BLaER1 (cell line): ENCODE data around the gene XIRP2.
"Not testable (repeated sequence)": the region's sequence is repeated elsewhere in the genome, so short reads cannot be mapped to it uniquely, and the experiment has no call there.

Experiments
- H3K27ac ChIP-seq: shearing (Covaris generic); formaldehyde crosslinking; 2 replicates; pipeline ENCODE4 v1.8.1; 2022
- H3K27me3 ChIP-seq: shearing (Covaris generic); formaldehyde crosslinking; 2 replicates; pipeline ENCODE4 v1.8.1; 2022
- H3K36me3 ChIP-seq: shearing (Covaris generic); formaldehyde crosslinking; 2 replicates; pipeline ENCODE4 v1.8.1; 2022
- H3K4me1 ChIP-seq: shearing (Covaris generic); formaldehyde crosslinking; 2 replicates; pipeline ENCODE4 v1.8.1; 2022
- H3K4me2 ChIP-seq: shearing (Covaris generic); formaldehyde crosslinking; 2 replicates; pipeline ENCODE4 v1.8.1; 2022
- H3K4me3 ChIP-seq: shearing (Covaris generic); formaldehyde crosslinking; 2 replicates; pipeline ENCODE4 v1.8.1; 2022
- H3K9ac ChIP-seq: shearing (Covaris generic); formaldehyde crosslinking; 2 replicates; pipeline ENCODE4 v1.8.1; 2022
- H3K9me3 ChIP-seq: shearing (Covaris generic); formaldehyde crosslinking; 2 replicates; pipeline ENCODE4 v1.8.1; 2022
- H4K20me1 ChIP-seq: shearing (Covaris generic); formaldehyde crosslinking; 2 replicates; pipeline ENCODE4 v1.8.1; 2022
- Cebpa-rat ChIP-seq: shearing (Covaris generic); IDR thresholded peaks from 2 replicates; pipeline ENCODE4 v1.8.1; 2022

XIRP2 gene

GRCh38 chr2:167212014-167212648 is 323.9 kb downstream of the XIRP2 start:
- H4K20me1 ChIP-seq = no peaks in the 10 kb centered on the region
- H3K4me3 ChIP-seq = no peak overlapping the region
- no peak for TF ChIP-seq Cebpa-rat
- no peak overlapping the region for H3K9ac ChIP-seq
- no peaks in the 10 kb centered on the region for H3K4me1 ChIP-seq
- no peak overlapping the region for H3K4me2 ChIP-seq
- H3K27ac ChIP-seq = no peak overlapping the region
- H3K9me3 ChIP-seq = no peaks in the 10 kb centered on the region
- H3K36me3 ChIP-seq = no peaks in the 10 kb centered on the region
- no peaks in the 10 kb centered on the region for H3K27me3 ChIP-seq

GRCh38 chr2:167215595-167215994 is 327.3 kb downstream of the XIRP2 start:
- Histone ChIP-seq H3K36me3 (no peaks in the 10 kb centered on the region), H3K27ac (no peak overlapping the region), H4K20me1 (no peaks in the 10 kb centered on the region), H3K4me1 (no peaks in the 10 kb centered on the region), H3K4me3 (no peak overlapping the region), H3K9ac (no peak overlapping the region), H3K27me3 (no peaks in the 10 kb centered on the region), H3K9me3 (no peaks in the 10 kb centered on the region), H3K4me2 (no peak overlapping the region)
- TF ChIP-seq Cebpa-rat = no peak

- no peak overlapping the region for H3K4me3 ChIP-seq
- H4K20me1 ChIP-seq = no peaks in the 10 kb centered on the region
- no peaks in the 10 kb centered on the region for H3K36me3 ChIP-seq
- H3K9ac ChIP-seq = no peak overlapping the region
- TF ChIP-seq Cebpa-rat = no peak
- H3K27ac ChIP-seq = no peak overlapping the region
- H3K27me3 ChIP-seq = no peaks in the 10 kb centered on the region
- no peaks in the 10 kb centered on the region for H3K4me1 ChIP-seq
- H3K4me2 ChIP-seq = no peak overlapping the region
- no peaks in the 10 kb centered on the region for H3K9me3 ChIP-seq
Observed at GRCh38 chr2:167237478-167237877, 349.2 kb downstream of the XIRP2 start.

GRCh38 chr2:167240671-167241070 is 352.4 kb downstream of the XIRP2 start:
- H3K27me3 ChIP-seq = no peaks in the 10 kb centered on the region
- H3K36me3 ChIP-seq = no peaks in the 10 kb centered on the region
- H3K4me1 ChIP-seq = no peaks in the 10 kb centered on the region
- no peaks in the 10 kb centered on the region for H4K20me1 ChIP-seq
- TF ChIP-seq Cebpa-rat = no peak
- H3K9ac ChIP-seq = no peak overlapping the region
- H3K4me2 ChIP-seq = no peak overlapping the region
- H3K4me3 ChIP-seq = no peak overlapping the region
- H3K9me3 ChIP-seq = no peaks in the 10 kb centered on the region
- H3K27ac ChIP-seq = no peak overlapping the region

DNA sequence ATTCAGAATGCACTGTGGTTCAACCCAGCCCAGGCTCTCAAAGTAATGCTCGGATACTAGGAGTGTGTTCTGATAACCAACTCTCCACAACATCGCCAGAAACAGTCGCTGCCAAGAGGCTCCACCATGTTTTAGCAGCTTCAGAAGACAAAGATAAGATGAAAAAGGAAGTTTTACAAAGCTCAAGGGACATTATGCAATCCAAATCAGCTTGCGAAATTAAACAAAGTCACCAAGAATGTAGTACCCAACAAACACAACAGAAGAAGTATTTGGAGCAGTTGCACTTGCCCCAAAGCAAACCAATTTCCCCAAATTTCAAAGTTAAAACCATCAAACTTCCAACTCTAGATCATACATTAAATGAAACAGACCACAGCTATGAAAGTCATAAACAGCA is 360.9 kb downstream of the XIRP2 start:
- no peak for TF ChIP-seq Cebpa-rat
- Histone ChIP-seq H3K9ac (no peak overlapping the region), H3K4me2 (no peak overlapping the region), H3K4me3 (no peak overlapping the region), H3K27me3 (no peaks in the 10 kb centered on the region), H3K4me1 (no peaks in the 10 kb centered on the region), H3K27ac (no peak overlapping the region), H4K20me1 (no peaks in the 10 kb centered on the region), H3K36me3 (no peaks in the 10 kb centered on the region), H3K9me3 (no peaks in the 10 kb centered on the region)

DNA sequence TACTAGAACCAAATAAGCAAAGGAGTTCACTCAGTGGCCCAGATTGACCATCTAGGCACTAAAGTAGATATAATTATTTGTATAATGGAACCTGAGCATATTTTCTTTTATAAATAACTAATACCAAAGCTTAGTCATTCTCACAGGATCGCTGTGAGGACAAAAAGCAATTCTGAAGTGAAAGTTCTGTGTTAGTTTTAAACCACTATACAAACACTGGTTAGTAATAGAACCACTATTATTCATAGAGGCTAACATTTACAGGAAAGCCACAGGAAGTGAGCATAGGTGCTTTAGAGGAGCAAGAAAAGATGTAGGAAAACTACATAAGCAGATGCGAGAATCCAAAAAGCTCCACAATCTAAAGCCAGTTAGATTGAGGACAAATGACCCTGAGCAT is 364.7 kb downstream of the XIRP2 start:
- no peaks in the 10 kb centered on the region for H4K20me1 ChIP-seq
- H3K4me2 ChIP-seq = no peak overlapping the region
- no peak for TF ChIP-seq Cebpa-rat
- H3K36me3 ChIP-seq = no peaks in the 10 kb centered on the region
- no peaks in the 10 kb centered on the region for H3K27me3 ChIP-seq
- H3K9ac ChIP-seq = no peak overlapping the region
- no peaks in the 10 kb centered on the region for H3K9me3 ChIP-seq
- H3K27ac ChIP-seq = no peak overlapping the region
- no peaks in the 10 kb centered on the region for H3K4me1 ChIP-seq
- no peak overlapping the region for H3K4me3 ChIP-seq

- Histone ChIP-seq H3K9ac (no peak overlapping the region), H3K4me2 (no peak overlapping the region), H3K4me3 (no peak overlapping the region), H3K36me3 (no peaks in the 10 kb centered on the region), H3K27ac (no peak overlapping the region), H4K20me1 (no peaks in the 10 kb centered on the region), H3K9me3 (no peaks in the 10 kb centered on the region), H3K27me3 (no peaks in the 10 kb centered on the region), H3K4me1 (no peaks in the 10 kb centered on the region)
- TF ChIP-seq Cebpa-rat = no peak
Observed at GRCh38 chr2:167254721-167255120, 366.4 kb downstream of the XIRP2 start.

- no peaks in the 10 kb centered on the region for H3K27me3 ChIP-seq
- no peak overlapping the region for H3K4me3 ChIP-seq
- H3K36me3 ChIP-seq = no peaks in the 10 kb centered on the region
- H3K9me3 ChIP-seq = no peaks in the 10 kb centered on the region
- TF ChIP-seq Cebpa-rat = no peak
- H3K9ac ChIP-seq = no peak overlapping the region
- H3K27ac ChIP-seq = no peak overlapping the region
- no peak overlapping the region for H3K4me2 ChIP-seq
- no peaks in the 10 kb centered on the region for H3K4me1 ChIP-seq
- H4K20me1 ChIP-seq = no peaks in the 10 kb centered on the region
Observed at GRCh38 chr2:167258712-167259111, 370.4 kb downstream of the XIRP2 start.

DNA sequence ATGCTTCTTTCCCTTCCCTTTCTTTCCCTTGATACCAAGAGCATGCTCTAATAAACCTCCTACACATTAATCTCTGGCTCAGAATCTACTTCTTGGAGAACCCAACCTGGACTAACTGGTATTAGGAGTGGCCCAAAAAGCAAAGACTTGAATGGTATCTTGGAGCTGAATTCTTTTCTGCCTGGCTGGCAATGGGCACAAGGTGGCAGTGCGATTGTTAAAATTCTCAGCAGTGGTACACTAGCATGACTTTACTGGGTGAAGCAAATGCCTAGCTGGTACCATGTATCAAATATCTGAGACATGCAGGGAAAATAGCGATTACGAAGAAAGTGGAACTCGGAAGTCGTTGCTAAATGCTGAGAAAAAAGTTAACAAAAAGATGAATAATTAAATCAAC is 376.1 kb downstream of the XIRP2 start:
- Histone ChIP-seq H3K9me3 (peaks cover 19% of the 10 kb centered on the region), H3K4me1 (no peaks in the 10 kb centered on the region), H4K20me1 (no peaks in the 10 kb centered on the region), H3K27me3 (no peaks in the 10 kb centered on the region), H3K36me3 (no peaks in the 10 kb centered on the region), H3K4me3 (no peak overlapping the region), H3K4me2 (no peak overlapping the region), H3K27ac (no peak overlapping the region), H3K9ac (no peak overlapping the region)
- TF ChIP-seq Cebpa-rat = no peak

DNA sequence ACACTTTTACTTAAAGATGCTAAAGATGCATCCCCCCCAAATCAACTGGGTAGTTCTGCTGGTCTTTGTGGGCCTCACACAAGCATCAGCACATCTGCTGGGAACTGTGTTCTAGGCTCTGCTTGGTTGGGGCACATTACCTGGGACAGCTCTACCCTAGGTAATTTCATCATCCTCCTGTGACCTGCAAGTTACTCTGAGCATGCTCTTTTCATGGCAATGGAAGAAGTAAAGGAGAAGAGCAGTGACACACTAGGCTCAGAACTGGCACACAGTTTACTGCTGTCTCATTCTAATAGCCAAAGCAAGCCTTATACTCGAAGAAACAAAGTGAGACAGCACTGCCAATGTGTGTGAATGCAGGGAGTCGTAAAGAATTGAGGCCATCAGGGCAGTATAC is 376.7 kb downstream of the XIRP2 start:
- no peak overlapping the region for H3K27ac ChIP-seq
- no peaks in the 10 kb centered on the region for H3K4me1 ChIP-seq
- H4K20me1 ChIP-seq = no peaks in the 10 kb centered on the region
- H3K4me2 ChIP-seq = no peak overlapping the region
- no peak for TF ChIP-seq Cebpa-rat
- H3K9ac ChIP-seq = no peak overlapping the region
- no peaks in the 10 kb centered on the region for H3K36me3 ChIP-seq
- no peaks in the 10 kb centered on the region for H3K27me3 ChIP-seq
- no peak overlapping the region for H3K4me3 ChIP-seq
- H3K9me3 ChIP-seq = peaks cover 19% of the 10 kb centered on the region

DNA sequence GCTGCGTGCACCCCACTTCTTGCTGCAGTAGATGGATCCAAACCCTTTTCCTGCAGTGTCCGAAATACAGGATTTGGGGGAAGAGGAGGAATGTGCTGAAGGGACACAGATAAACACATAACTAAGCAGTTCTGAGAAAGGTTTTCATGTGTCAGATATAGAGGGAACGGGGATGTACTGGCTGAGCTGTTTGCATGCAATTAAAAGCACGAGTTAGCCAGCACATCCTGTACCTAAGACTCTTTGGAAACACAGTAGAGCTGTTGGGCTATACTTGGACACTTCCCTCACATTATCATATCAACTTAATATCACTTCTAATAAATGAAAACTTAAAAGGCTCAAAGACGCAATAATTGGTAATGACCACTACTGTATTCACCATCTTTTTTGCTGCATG is 377.4 kb downstream of the XIRP2 start:
- no peak for TF ChIP-seq Cebpa-rat
- no peak overlapping the region for H3K9ac ChIP-seq
- H3K36me3 ChIP-seq = no peaks in the 10 kb centered on the region
- H3K27ac ChIP-seq = no peak overlapping the region
- H3K4me1 ChIP-seq = no peaks in the 10 kb centered on the region
- no peak overlapping the region for H3K4me3 ChIP-seq
- H3K27me3 ChIP-seq = no peaks in the 10 kb centered on the region
- H3K4me2 ChIP-seq = no peak overlapping the region
- no peaks in the 10 kb centered on the region for H4K20me1 ChIP-seq
- peaks cover 19% of the 10 kb centered on the region for H3K9me3 ChIP-seq

DNA sequence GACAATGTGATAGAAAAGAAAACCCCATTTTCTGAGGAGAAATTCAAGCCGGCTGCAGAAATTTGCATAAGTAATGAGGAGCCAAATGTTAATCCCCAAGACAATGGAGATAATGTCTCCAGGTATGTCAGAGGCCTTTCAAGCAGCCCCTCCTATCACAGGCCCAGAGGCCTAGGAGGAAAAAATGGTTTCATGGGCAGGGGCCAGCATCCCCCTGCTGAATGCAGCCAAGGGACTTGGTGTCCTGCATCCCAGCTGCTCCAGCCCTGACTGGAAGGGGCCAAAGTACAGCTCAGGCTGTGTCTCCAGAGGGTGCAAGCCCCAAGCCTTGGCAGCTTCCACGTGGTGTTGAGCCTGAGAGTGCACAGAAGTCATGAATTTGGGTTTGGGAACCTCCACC is 380.0 kb downstream of the XIRP2 start:
- H3K4me2 ChIP-seq, H3K27ac ChIP-seq, H3K27me3 ChIP-seq, H3K36me3 ChIP-seq, H4K20me1 ChIP-seq, H3K4me1 ChIP-seq, H3K4me3 ChIP-seq, H3K9ac ChIP-seq: not testable (repeated sequence)
- H3K9me3 ChIP-seq = peaks cover 19% of the 10 kb centered on the region
